SH-SY5Y (cell line): ENCODE results near the gene SHMT1.

Source experiments
- GATA2 ChIP-seq: IDR thresholded peaks from 2 replicates; pipeline ENCODE4 v1.6.1; 2011; ENCODE audit warnings: mild to moderate bottlenecking, low read depth, low read length
- GATA3 ChIP-seq: IDR thresholded peaks from 2 replicates; pipeline ENCODE4 v1.6.1; 2011; ENCODE audit warnings: low read depth, mild to moderate bottlenecking, low read length, moderate library complexity

DNA sequence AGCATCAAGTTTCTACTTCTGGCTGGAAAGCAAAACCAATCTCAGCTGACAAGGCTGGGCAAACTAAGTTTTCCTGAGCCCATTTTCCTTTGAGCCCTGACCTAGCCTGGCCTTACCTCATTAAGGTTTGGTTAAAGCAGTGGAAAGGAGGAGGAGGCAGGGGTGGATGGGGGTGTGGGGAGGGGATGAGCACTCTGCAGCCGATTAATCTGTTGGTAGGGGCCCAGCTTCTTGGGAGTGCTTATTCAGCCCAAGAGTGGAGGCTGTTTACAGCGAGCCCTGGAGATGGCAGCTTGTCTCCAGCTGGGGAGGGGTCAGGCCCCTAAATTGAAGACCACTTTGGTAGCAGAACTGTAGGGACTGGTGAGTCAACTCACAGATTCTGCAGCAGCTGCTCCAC is 36.3 kb downstream of the SHMT1 start:
- TF ChIP-seq GATA3 (no peak), GATA2 (no peak)
